GM19455 (cell line): Measurements from ENCODE around the gene PSAPL1.

ENCODE experiments used
- ATAC-seq: cut with Tn5 transposase; IDR thresholded peaks from one replicate; pipeline ENCODE4 v1.9.1; 2021; ENCODE audit not compliant: unreplicated experiment

PSAPL1 gene, protein sequence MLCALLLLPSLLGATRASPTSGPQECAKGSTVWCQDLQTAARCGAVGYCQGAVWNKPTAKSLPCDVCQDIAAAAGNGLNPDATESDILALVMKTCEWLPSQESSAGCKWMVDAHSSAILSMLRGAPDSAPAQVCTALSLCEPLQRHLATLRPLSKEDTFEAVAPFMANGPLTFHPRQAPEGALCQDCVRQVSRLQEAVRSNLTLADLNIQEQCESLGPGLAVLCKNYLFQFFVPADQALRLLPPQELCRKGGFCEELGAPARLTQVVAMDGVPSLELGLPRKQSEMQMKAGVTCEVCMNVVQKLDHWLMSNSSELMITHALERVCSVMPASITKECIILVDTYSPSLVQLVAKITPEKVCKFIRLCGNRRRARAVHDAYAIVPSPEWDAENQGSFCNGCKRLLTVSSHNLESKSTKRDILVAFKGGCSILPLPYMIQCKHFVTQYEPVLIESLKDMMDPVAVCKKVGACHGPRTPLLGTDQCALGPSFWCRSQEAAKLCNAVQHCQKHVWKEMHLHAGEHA

DNA sequence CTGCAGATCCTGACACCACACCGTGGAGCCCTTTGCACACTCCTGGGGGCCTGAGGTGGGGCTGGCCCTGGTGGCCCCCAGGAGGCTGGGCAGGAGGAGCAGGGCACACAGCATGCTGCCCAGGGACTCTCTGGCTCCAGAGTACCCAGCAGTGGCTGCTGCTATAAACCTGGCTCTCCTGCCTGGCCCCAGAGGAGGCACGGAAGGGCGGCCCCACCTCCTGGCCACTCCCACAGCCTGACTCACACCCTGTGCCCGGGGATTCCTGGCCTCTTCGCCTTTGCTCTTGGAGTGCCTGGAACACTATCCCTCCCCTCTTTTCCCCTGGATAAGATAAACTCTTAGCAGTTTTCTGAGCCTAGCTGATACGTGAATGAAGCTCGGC is at the start of gene PSAPL1:
Gene PSAPL1 (minus strand): TSS at position 165 of the 385 bp plus-strand sequence. CDS start 51 bp downstream, at position 114.
- ATAC-seq, result no peak

DNA sequence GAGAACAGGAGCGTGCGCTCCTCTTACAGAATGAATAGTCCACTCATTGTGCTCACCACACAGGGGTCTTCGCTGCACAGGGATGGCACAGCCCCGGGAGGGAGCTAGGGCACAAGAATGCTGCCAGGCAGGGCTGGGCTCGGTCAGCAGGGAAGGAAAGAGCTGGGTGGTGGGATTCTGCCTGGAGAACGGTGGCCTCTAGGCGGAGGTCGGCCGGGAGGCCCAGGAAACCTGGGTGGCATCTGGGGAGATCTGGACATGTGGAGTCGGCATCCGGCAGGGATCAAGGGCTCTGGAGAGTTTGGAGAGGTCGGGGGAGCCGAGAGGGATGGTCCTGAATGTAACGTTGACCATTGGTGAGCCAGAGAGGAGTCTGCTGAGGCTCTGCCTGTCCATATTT is 46.5 kb upstream of the PSAPL1 start:
- no peak for ATAC-seq

DNA sequence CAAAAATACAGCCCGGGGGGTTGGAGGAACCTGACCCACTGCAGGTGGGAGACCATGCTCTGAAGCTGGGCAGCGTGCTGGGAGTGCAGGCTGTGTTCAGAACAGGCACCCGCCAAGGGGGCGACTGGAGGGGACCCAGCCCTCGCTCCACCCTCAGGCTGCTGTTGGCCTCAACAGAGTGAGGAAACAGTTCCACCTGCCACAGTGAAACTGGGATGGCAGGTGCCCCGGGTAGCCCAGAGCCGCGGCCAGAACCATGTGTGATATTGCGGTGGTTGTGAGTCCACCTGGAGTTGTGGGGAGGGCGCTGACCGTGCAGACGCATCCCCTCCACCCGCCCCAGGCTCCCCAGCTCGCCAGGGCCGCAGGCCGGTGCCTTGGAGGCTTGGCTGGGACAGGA is 45.7 kb upstream of the PSAPL1 start:
- ATAC-seq, result no peak

DNA sequence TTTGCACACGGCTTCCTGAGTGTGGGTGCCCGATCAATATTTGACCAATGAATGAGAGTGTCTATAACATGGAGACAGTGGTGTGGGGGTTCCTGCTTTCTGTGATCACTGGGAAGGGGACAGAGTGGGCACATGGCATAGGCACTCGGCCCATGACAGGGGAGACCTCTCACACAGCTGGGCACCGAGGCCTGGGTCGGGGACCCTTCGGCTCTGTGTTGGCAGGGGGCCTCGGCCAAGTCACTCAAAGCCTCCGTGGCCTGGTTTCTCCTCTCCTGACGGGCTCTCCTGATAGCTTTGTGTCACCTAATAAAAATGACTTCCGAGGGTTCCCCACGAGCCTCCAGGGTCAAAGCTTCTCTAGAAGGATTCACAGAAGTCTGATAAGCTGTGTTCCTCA is 43.9 kb upstream of the PSAPL1 start:
- no peak for ATAC-seq

DNA sequence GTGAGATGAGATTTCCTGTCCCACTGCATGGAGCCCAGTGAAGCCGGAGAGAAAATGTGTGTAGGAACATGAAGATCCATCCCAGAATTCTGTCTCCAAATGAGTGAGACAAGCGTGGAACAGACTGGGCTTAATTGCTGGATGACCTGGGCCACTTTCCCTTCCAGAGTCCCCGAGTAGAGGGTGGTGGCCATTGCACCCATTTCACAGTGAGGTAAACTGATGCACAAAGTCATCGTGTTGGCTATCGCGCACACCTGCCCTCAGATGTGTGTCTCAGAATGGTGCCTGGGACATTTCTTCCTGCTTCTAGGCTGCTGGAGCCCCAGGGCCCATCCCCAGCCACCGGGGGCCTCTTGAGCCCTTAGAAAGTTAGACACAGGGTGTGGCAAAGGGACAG is 43.0 kb upstream of the PSAPL1 start:
- ATAC-seq, result no peak

DNA sequence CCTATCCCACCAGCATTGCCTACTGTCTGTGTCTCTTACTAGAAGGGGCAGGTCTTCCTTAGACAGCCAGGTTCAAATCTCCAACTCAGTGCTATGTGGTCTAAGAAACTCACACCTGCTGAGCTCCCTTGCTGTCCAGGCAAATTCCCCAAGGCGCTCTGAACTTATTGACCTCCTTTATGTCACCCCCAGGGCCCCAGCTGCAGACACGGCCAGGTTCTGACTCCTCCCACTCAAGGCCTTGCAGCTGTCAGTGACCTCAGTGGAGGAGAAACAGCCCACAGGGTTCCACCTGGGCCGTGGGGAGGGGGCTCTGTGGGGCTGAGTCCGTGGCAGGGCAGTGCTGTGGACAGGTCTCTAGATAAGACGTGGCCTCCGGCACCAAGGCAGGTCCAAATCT is 42.1 kb upstream of the PSAPL1 start:
- ATAC-seq, result no peak

DNA sequence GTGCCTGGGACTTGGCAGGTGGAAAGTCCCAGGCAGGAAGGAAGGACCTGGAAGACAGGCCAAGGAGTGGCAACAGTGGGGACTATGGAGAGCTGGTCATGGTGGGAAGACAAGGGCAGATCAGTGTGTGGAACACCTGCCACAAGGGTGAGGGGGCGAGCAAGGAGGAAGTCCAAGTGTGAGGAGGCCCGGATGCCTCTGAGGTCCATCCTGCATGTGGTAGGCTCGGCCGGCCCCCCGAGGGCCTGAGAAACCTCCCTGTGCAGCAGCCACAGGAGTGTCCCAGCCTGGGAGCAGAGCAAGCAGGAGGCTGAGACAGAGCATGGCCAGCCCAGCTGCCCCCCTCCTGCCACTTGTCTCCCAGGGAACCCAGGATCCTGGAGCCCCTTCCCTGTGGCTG is 40.5 kb upstream of the PSAPL1 start:
- no peak for ATAC-seq

DNA sequence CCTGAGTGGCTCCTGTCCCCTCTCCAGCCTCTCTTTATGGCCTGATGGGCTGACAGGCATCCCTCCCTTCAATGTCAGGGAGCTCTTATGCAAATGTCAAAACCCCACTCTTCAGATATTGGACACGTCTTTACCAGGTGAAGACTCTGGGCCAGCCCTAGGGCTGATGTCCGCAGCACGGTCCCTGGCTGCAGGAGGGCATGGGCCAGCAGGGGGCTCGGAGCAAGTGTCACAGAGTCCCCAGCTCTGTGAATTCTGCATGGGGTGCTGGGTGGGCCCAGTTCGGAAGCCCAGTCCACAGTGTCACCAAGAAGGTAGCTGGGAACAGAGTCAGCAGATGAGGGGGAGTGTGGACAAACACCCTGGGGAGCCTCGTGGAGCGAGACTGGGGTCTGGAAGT is 39.6 kb upstream of the PSAPL1 start:
- ATAC-seq, result no peak

DNA sequence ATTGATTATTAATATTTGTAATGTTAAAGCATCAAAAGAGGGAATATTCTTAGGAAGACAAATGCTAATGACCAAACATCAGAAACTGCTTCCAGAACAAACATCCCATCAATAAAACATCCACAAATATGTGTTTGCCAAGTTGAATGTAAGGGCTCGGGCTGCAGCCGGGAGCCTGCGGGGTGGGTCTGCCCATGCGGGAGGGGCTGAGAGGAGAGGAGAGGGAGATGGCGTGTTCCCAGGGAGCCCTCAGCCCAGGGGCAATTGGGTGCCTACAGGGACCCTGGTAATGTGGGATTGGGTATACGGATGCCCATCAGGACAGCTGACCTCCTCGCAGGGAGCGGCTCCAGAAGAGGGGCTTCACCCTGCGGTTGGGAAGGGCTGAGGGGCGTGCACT is 38.4 kb upstream of the PSAPL1 start:
- no peak for ATAC-seq

DNA sequence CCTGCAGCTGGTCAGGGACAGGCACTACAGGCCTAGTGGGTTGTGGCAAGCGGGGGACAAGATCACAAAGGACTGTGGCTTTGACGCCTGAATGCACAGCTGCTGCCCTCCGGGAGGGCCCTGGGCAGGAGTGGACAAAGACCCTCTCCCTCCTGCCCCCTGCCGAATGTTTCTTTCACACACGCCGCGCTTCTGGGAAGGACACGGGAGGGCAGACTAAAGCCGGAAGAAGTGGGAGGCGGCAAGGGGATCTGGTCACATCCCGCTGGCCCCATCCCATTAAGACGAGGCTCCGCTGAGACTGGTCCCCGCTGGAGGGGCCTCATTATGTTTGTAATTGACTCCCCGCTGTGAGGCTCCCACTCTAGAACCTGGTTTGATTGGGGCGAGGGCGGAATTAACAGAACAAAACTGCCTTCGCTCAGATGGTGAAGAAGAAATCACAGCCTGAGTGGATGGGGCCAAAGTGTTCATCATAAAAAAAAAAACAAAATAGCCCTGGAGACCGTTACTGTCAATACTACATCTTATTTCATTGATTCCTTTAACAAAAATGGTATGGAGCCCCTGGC is 37.8 kb upstream of the PSAPL1 start:
- no peak for ATAC-seq

DNA sequence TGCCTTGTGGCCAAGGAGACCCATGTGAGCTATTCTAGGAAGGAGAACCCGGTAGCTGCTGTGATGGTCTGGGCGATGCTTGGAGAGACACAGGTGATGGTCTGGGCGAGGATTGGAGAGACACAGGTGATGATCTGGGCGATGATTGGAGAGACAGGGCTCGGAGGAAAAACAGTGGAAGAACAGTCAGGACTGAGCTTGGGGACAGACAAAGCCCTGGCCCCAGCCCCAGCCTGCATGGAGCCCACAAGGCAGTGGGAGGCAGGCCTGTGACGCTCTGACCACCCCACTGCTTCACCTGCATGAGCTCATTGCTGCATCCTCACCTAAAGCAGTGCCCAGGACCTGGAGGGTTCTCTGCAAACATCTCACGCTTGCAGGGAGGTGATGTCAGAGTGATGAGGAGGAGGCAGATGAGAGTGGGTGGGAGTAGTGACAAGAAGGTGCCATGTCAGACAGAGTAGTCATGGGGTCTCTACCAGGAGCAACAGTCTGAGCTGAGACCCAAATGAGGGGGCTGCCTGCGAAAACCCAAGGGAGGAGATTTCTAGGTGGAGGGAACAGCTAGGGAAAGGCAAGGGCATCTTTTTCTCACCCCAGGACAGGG is 35.9 kb upstream of the PSAPL1 start:
- no peak for ATAC-seq

DNA sequence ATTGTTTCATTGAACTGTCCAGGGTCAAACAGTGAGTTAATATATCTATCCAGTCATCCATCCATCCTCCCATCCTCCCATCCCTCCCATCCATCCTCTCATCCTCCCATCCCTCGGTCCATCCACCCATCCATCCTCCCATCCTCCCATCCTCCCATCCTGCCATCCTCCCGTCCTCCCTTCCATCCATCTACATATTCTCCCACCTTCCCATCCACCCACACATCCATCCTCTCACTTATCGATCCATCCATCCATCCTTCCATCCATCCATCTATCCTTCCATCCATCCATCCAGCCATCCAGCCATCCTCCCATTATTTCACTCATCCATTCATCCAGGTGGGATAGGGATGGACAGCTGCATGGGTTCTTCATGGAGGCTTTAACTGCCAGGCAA is 35.4 kb upstream of the PSAPL1 start:
- ATAC-seq, result no peak

DNA sequence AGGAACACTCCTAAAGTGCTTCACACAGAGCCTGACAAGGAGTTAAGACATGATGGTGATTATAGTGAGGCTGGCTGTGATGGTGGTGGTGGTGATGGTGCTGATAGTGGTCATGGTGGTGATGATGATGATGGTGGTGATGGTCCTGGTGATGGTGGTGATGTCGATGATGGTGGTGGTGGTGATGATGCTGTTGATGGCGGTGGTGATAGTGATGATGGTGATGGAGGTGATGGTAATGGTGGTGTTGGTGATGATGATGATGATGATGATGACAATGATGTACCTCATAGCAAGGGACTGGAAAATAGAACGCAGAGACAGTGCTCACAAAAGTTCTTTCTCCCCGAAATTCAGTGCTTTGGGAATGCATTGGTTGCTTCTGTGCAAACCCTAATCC is 34.3 kb upstream of the PSAPL1 start:
- ATAC-seq, result no peak

DNA sequence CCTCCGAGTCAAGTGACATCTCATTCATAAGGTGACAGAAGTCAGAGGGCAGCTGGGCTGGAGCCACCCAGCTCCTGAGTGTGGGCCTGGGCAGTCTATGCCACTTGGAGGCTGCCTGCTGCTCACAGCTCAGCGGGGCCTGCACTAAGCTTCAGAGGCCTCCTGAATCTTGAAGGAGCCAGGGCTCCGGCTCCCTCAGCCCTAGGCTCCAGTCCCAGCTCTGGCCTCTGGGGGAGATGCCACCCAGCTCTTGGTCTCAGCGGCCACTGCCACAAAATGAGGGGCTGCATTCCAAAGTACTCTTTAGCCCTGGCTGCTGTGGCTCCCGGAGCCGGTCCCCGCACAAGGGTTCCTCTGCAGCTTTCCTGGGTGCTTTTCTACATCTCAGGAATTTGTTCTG is 32.7 kb upstream of the PSAPL1 start:
- no peak for ATAC-seq

DNA sequence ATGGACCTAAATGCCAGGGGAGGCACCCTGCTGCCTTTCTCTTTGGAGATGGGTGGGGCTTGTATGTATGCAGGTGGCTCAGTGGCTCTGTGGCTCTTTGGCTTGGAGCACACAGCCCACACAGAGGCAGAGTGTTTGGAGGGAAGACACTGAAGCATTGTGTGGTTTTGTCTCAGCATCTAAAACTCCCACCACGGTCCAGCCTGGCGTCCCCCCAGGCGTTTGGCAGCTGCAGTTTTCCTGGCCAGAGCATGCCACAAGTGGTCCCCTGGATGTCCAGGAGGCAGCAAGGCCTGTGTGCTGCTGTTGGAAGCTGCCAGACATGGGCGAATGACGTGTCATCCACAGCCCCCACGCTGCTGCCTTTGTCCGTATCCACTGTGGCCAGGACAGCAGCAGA is 32.2 kb upstream of the PSAPL1 start:
- no peak for ATAC-seq

DNA sequence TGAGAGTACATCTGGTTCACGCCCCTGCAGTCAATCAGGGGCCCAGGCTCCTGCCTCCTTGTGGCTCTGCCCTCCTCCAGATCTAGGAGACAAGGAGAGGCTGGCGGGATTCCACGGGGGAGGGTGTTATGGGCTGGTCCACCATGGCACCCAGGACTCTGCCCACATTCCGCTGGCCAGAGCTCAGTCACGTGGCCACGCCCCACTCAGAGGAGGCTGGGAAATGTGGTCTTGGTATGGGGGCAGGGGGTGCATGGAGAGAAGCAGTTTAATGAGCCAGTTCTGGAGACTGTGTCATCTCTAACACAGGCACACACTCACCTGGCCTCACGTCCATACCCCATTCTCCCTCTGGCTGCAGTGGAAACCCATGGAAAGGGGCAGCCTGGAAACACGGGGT is 31.5 kb upstream of the PSAPL1 start:
- ATAC-seq, result no peak

DNA sequence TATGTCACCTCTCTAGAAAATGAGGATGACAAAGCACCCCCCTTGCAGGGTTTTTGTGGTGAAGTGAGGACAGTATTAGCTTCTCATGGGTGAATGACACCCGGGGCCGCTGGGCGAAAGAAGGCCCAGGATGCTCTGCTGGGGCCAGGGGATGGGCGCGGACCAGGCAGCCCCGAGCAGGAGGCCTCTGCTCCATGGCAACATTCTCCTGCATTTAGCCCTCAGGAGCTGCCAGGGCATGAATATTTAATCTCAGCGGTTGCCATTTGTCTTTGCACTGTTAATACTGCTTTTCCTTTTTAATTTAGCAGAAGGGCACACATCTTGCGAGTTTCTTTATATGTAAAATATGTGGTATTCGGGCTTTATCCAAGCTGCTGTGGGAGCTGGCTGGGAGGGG is 30.3 kb upstream of the PSAPL1 start:
- ATAC-seq, result no peak

DNA sequence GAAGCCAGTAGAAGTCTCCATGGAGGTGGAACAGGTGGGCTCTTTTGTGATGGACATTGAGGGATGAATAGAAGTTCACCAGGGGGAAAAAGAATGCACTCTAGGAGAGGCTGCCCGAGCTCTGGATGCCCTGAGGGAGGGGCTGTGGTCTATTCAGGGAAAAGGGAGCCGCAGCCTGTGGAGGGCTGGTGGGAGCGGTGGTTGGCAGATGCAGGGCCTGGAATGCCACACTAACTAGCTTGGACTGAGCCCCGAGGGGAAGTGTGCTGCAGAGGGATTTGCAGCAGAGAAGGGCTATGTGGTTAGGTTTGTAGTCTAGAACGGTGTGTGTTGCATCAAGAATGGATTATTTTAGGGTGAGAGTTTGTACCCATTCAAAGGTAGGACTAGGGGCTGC is 29.5 kb upstream of the PSAPL1 start:
- ATAC-seq, result no peak

DNA sequence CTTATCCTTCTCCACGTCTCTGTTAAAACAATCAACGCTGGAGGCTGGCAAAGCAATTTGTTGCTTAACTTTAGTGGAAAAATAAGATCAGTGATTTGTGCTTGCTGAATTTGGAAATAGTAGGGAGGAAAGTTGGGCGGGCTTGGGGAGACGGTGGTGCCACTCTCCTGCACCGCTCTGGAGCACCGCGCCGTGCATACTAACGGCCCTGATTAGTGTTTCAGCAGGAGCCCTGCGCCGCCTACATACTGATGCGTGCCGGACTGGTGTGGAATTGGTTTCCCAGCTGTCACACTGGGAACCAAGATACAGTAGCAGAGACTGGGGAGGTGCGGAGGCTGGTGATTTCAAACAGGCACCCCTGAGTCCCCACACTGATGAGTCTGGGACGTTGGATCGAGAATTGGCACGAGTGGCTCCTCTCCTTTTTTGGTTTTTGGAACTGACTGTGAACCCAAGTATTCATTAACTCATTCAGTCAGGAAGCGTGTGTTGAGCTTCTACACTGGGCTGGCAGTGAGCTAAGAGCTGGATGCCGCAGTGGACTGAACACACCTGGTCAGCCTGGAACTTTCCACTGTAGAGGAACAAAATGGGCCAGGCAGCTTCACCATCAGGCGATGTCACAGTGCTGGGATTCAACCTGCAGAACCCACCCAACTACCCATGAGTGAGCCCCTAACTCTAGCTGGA is 29.0 kb upstream of the PSAPL1 start:
- no peak for ATAC-seq

DNA sequence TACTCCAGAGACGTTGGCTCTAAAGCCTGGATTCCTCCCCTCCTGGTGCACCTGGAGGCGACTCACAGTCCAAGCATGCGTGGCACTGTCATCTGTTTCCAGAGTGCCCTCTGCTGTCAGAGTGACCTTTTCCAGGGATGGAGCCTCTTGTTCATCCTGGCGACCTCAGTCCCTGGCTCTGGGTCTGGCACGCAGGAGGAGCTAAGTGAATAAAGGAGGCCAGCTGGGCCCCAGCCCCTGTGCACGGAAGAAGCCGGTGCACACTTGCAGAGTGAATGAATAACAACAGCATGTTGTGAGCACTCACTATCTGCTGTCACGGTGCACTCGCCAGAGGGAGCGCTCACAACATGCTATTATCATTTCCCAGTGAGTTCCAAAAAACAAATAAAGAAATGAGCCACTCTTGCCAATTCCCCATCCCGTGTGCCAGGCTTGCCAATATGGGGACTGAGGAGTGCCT is 27.8 kb upstream of the PSAPL1 start:
- ATAC-seq, result no peak

DNA sequence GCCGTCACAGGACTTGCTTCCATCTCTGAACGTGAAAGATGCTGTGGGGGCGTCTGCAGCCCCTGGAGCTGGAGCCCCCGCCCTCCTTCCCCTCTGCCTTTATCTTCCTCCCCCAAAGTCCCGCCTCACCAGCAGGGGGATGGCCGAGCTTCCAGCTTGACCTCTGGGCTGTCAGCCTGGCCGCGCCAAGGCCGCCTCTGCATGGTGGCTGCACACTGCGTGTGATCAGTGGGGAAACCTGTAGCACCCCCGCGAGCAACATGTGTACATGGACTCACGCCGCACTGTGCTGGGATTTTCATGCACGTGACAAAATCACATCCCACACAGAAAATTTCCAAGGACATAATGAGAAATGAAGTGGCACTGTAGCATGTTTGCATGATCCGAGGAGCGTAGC is 26.5 kb upstream of the PSAPL1 start:
- ATAC-seq, result no peak

DNA sequence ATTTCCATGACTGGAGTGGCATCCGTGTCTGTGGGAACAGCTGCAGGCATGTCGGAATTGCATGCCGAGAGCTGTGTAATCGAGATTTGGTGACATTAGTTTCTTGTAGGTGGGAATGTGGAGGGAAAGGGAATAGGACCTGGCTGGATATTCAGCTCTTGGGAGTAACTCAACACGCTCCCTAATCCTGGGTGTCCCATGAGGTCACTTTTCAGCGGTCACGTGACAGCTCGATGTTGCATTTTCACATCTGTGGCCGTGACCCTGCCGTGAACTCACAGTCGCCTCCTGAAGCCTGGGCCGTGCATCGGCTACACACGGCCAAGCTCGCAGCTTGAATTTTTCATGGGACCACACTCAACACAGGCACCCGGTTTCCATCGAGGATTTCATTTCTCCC is 25.8 kb upstream of the PSAPL1 start:
- no peak for ATAC-seq
